HG02870 (cell line): ENCODE data around the gene CCDC136.

Source experiments
- ATAC-seq: cut with Tn5 transposase; IDR thresholded peaks from one replicate; pipeline ENCODE4 v1.9.1; 2021; ENCODE audit warnings: mild to moderate bottlenecking, moderate library complexity; ENCODE audit not compliant: unreplicated experiment

Gene CCDC136

DNA sequence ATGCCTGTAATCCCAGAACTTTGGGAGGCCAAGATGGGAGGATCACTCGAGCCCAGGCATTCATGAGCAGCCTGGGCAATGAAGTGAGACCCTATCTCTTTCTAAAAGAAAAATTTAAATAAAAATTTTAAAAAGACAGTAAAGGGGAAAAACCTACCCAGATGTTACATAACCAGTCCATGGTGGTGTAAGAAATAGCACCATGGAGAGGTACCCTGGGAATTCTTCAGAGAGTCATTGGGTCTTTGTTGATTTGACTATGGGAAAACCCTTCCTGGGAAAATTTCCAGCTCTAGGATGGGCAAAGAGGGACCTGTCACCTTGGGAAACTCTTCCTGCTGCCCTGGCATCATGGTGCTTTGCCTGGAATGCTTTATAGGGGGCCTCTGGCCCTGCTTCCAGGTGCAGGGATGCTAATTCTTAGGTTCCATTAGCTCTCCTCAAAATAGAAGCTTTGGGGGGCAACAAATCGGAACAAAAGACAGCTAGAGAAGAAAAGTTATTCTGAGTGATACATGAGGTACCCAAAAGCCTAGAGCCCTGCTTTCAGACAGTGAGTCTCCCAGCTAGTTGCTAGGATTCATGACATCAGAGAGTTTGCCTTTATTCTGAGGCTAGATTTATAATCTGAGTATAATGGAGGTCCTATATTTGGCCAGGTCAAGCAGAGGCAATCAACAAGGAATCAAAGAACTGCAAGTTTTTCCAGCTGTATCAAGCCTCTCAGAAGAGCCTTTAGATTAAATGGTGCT is 10.1 kb downstream of the CCDC136 start:
- no peak for ATAC-seq

- no peak for ATAC-seq
Observed at GRCh38 chr7:128804484-128804883, 12.7 kb downstream of the CCDC136 start.

GRCh38 chr7:128805225-128805624 is 13.5 kb downstream of the CCDC136 start:
- ATAC-seq, result no peak

- ATAC-seq, result no peak
Observed at GRCh38 chr7:128807191-128807590, 15.4 kb downstream of the CCDC136 start.

DNA sequence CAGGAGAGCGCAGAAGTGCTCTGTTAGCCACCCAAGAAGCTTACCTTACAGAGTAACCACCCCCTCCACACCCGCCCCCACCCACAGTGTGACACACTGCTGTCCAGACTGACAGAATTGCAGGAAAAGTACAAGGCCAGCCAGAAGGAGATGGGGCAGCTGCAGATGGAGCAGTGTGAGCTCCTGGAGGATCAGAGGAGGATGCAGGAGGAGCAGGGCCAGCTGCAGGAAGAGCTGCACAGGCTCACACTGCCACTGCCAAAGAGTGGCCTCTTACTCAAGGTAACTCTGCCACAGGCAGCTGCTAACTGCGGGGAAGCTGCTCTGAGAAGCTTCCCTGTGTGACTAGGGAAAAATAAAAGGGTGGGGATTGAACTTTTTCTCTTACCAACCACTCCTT is 17.6 kb downstream of the CCDC136 start:
- ATAC-seq, result no peak

GRCh38 chr7:128810473-128810872 is 18.7 kb downstream of the CCDC136 start:
- no peak for ATAC-seq

GRCh38 chr7:128810997-128811396 is 19.2 kb downstream of the CCDC136 start:
- ATAC-seq, result no peak

DNA sequence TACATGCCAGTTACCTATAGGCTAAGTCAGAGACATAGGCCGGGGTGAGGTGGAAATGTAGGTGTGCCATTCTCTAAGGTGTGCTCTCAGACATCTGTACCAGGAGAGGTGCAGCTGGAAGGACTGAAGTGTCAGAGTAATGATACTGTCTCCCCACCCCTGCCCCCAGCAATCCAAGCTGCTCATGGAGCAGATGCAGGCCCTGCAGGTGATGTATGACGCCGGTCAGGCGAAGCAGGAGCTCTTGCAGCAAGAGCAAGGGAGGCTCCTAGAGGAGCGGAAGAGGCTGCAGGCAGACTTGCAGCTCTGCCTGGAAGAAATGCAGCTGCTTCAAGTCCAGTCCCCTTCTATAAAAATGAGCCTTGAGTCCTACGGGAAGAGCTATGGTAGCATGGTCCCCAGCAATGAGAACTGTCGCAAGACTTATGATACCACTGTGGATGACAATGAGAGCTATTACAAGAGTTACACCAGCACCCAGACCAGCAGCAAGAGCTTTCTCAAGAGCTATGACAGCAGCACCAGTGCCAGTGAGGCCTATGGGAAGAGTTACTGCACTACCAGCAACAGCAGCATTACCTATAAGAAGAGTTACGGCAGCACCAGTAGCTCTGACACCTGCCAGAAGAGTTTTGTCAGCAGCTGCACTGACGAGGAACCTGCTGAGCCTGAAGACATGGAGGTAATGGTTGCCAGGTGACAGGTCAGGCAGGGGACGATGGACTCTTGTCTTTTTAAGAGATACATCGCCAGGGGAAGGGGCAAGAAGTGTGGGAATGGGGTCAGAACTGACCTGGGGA is 20.1 kb downstream of the CCDC136 start:
- no peak for ATAC-seq

- no peak for ATAC-seq
Observed at GRCh38 chr7:128812514-128813168, 20.9 kb downstream of the CCDC136 start.

- no peak for ATAC-seq
Observed at GRCh38 chr7:128814499-128814898, 22.7 kb downstream of the CCDC136 start.

DNA sequence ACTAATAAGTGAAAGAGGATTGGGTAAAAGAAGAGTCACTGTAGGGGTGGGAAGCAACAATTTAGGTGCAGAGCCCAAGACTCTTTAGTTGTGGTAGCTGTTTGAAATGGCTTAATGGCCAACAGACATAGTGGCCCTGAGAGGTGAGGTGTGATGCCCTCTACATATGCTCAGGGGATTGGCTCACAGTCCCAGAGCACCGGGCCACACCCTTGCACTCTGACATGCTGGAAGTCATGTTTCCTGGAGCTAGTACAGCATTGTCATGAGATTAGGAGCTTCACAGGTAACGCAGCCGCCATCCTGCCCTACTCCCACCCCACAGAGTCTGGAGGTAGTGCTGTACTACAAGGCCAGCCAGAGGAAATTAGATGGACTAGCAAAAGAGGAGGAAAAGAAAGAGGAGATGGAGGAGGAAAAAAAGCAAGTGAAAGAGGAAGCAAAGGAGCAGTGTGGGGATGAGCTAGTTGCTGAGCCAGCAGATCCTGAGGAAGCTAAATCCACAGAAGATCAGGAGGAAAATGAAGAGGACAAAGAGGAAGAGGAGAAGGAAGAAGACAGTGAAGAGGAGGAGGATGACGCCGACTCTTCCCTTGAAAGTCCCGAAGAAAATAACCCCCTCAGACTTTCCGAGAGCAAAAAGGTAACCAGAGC is 23.6 kb downstream of the CCDC136 start:
- no peak for ATAC-seq

- no peak for ATAC-seq
Observed at GRCh38 chr7:128818694-128819093, 26.9 kb downstream of the CCDC136 start.

DNA sequence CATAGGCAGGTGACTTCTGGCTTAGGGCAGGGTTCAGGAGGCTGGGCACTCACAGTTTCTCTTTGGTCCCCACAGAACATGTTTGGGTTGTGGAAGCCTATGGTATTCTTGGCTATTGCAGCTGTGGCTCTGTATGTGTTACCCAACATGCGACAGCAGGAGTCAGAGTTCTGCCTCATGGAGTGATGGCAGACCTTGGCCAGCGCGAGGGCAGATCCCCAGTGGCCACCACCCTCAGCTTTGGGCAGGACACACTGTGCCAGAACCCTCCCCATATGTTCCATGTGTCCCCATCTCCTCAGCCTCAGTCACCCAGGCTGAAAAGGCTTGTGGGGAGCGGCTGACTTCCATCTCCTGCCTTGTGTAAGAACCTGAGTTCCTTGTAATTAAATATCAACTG is 30.0 kb downstream of the CCDC136 start:
- ATAC-seq, result no peak

DNA sequence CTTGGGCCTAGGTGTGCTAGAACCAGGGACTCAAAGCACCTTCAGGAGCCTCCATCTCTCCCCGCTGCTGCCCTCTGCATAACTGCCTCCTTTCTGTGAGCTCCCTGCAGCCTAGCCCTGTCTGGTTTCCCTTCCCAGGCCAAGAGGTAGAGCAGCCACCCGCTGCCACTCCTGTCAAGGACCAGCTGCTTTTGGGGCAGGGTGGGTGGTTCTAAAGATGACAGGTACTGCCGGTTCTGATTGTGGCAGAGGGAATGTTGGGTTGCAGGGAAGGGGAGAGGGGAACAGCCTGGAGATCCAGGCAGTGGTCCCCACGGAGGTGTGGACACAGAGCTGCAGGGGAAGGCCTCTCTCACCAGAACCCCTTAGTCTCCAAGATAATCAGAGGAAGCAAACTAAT is 34.7 kb downstream of the CCDC136 start:
- ATAC-seq, result no peak

- no peak for ATAC-seq
Observed at GRCh38 chr7:128826916-128827247, 35.1 kb downstream of the CCDC136 start.

- no peak for ATAC-seq
Observed at GRCh38 chr7:128827248-128827958, 35.6 kb downstream of the CCDC136 start.

- no peak for ATAC-seq
Observed at GRCh38 chr7:128827971-128828711, 36.4 kb downstream of the CCDC136 start.

GRCh38 chr7:128829391-128830166 is 37.8 kb downstream of the CCDC136 start:
- no peak for ATAC-seq
